Astrocyte of the spinal cord (primary cell): ENCODE results near the gene BMI1.

ENCODE experiments used
- DNase-seq: peaks from one replicate; pipeline ENCODE4 v3.0.0; 2011; ENCODE audit warnings: low read depth, low spot score
- H3K4me3 ChIP-seq: 2 replicates; pipeline ENCODE4 v1.5.1; 2011; ENCODE audit warnings: low read depth, mild to moderate bottlenecking, low read length, moderate library complexity
- in situ Hi-C: cut with HindIII; loops from 2 replicates; pipeline ENCODE4 v1.10.0; 2017; ENCODE audit warnings: low sequenced_read_pairs
- TF ChIP-seq, protein P1 (sequence below): IDR thresholded peaks from 2 replicates; pipeline ENCODE4 v1.5.1; 2012; ENCODE audit warnings: low read depth, mild to moderate bottlenecking, low read length, inconsistent platforms

Gene BMI1

DNA sequence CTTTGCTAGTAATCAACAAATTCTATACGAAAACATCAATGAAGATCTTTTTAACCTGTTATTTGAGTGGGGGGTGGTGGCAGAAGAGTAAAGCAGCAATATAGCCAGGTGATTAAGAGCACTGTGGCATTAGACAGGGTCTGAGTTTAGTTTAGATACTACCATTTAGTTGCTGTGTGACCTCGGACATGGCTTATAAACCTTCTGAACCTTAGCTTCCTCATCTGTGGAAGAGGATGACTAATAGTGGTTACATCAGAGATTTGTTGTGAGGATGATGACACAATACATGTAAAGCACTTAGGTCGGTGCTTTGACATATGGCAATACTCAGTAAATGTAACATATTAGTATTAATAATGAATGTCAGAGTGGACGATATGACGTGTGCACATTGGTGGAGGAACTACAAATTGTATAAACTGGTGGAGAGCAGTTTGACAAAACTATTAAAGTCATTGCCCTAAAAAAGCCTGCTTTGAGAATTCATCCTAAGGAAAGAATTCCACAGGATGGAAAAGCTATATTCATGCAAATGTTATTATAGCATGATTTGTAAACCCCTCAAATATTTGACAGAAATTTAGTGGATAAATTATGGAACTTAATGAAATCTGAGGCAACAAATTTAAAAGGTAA lies 48.7 kb downstream of the BMI1 start:
- TF ChIP-seq, protein P1, sequence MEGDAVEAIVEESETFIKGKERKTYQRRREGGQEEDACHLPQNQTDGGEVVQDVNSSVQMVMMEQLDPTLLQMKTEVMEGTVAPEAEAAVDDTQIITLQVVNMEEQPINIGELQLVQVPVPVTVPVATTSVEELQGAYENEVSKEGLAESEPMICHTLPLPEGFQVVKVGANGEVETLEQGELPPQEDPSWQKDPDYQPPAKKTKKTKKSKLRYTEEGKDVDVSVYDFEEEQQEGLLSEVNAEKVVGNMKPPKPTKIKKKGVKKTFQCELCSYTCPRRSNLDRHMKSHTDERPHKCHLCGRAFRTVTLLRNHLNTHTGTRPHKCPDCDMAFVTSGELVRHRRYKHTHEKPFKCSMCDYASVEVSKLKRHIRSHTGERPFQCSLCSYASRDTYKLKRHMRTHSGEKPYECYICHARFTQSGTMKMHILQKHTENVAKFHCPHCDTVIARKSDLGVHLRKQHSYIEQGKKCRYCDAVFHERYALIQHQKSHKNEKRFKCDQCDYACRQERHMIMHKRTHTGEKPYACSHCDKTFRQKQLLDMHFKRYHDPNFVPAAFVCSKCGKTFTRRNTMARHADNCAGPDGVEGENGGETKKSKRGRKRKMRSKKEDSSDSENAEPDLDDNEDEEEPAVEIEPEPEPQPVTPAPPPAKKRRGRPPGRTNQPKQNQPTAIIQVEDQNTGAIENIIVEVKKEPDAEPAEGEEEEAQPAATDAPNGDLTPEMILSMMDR, result no peak
- no peak overlapping the region for H3K4me3 ChIP-seq
- in situ Hi-C loops, result no loop called here
- no peak for DNase-seq

DNA sequence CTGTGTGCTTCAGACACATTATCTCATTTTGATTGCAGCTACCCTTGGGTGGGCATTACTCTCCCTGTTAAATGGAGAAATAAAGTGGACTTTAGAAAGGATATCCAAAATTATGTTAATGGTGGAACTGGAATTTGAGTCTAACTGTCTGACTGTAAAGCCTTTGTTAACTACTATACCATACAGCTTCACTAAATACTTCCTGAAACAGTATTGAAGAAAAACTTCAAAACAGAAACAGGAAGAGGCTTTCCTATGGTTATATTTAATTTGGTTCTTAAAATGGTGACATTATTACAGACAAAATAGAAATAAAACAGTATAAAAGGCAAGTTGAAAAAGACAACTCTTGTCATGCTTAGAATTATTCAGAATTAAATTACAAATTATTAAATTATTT lies 49.4 kb downstream of the BMI1 start:
- H3K4me3 ChIP-seq, result no peak overlapping the region
- in situ Hi-C loops, result no loop called here
- TF ChIP-seq, protein P1, result no peak
- no peak for DNase-seq

DNA sequence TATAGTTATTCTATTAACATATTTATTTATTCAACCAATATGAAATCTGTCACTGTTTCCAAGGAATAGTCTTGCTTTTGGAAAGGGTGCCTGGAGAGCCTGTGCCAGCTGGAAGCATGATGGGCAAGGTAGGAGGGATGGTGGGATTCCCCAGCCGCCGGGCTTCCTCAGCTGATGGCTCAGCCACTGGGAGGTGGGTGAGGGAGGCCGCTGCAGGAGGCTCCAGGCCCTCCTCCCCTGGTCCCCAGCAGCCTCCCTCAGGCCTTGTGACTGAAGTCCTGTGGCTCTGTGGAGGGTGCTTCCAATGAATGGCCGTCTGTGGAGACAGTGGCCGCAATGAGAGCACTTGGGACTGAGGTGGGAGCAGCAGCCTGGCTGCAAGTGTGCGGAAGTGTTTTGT lies 51.4 kb downstream of the BMI1 start:
- in situ Hi-C loops, result no loop called here
- no peak for DNase-seq
- H3K4me3 ChIP-seq, result no peak overlapping the region
- TF ChIP-seq, protein P1, result no peak

DNA sequence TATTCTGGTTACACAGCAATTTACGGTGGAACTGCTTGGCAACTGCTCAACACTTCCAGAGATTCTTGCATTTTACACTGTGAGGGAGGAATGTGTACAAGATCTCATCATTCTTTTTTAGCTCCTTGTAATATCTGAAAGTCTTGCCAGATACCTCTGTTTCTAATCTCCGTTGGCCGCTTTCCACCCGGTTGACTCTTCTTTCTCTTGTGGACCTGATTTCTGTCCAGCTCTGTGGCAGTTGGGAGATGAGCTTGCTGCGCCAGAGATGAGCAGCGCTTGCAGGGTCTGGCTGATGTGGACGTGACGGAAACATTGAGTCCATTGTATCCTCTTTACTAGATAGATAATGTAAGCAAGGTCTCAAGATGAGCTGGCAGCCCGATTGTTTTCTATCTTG lies 52.0 kb downstream of the BMI1 start:
- no peak overlapping the region for H3K4me3 ChIP-seq
- TF ChIP-seq, protein P1, result no peak
- DNase-seq, result no peak
- in situ Hi-C loops, result no loop called here

DNA sequence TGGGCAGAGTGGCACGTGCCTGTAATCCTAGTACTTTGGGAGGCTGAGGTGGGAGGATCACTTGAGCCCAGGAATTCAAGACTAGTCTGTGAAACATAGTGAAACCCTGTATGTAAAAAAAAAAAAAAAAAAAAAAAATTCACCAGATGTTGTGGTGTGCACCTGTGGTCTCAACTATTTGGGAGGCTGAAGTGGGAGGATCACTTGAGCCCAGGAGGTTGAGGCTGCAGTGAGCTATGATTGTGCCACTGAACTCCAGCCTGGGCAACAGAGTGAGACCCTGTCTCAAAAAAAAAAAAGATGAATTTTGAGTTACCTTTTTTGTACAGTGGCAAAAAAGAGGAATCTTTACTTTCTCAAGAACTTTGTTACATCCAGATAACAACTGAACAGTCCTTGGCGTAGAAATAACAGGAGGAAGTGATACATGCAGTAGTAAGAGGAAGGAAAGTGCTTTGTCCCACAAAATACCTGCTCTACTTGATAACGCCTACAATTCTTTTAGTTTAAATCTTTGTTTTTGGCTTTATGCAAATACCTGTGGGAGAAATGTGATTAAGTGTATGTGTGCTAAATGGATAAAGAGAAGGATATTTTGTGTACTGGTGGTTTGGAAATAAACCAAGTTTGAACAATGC lies 53.7 kb downstream of the BMI1 start:
- no peak for DNase-seq
- TF ChIP-seq, protein P1, result no peak
- in situ Hi-C loops, result no loop called here
- H3K4me3 ChIP-seq, result no peak overlapping the region

DNA sequence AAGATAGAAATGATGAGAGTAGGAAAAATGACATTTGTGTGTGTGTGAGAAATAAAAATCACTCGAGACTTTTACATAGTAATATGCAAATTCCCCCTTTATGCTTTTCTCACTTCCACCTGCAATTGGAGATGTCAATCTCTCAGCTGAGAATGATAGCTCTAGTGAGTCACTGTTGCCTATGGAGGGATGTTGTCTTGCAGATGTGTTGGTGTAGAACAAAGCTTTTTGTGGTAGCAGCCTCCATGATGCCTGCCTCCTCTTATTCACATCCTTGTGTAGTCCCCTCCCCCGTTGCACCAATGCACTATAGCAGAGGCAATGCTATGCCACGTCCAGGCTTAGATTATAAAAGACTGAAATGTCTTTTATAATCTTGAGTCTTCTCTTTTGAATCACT lies 58.2 kb downstream of the BMI1 start:
- in situ Hi-C loops, result no loop called here
- TF ChIP-seq, protein P1, result no peak
- DNase-seq, result no peak

More for the DNA sequence above, 58.2 kb downstream of the BMI1 start:
- H3K4me3 ChIP-seq, result no peak overlapping the region
